Right cardiac atrium (tissue), 5 donors: ENCODE measurements around the gene VEPH1. TPM values are rescaled to one million over a fixed set of nuclear protein-coding genes. Genes with fewer than 3 reads are reported as not detected.

Experiments
- ATAC-seq, 2 donors: fragments of 200-7000 bp; cut with Tn5 transposase; one replicate each; pipeline versions ENCODE4 v1.8.0 to v1.9.1; 2020; ENCODE audit warnings: moderate library complexity in 2 of 2, mild to moderate bottlenecking in 1 of 2
- DNase-seq, 3 donors: peaks; one replicate each; pipeline ENCODE4 v3.0.0-alpha.2; 2020
- H3K27ac ChIP-seq: one replicate; pipeline ENCODE4 v1.5.1; 2013; ENCODE audit warnings: mild to moderate bottlenecking, low read length, control low read depth, moderate library complexity
- H3K27me3 ChIP-seq: one replicate; pipeline ENCODE4 v1.6.1; 2013; ENCODE audit not compliant: control insufficient read depth, insufficient read depth
- H3K4me1 ChIP-seq: one replicate; pipeline ENCODE4 v1.6.1; 2013; ENCODE audit warnings: low read length; ENCODE audit not compliant: control insufficient read depth, insufficient read depth
- H3K4me3 ChIP-seq: one replicate; pipeline ENCODE4 v1.5.1; 2013; ENCODE audit warnings: low read length, control low read depth
- H3K9me3 ChIP-seq: one replicate; pipeline ENCODE4 v1.6.1; 2013; ENCODE audit warnings: low read length; ENCODE audit not compliant: control insufficient read depth
- WGBS: extraction: QIAGEN DNeasy Blood & Tissue Kit; methylation state at CpG from one replicate; pipeline ENCODE4 v1.1.7; 2013; 5-methylcytosine and 5-hydroxymethylcytosine counted together
- intact Hi-C, 4 donors: fragments of 100-400 bp; cut with DNase I; formaldehyde crosslinking; loops; one replicate each; pipeline versions ENCODE4 v1.11.0 to v1.14.0; 2022 to 2023
- polyA plus RNA-seq: library from polyadenylated mRNA; stranded (reverse); fragments of 200-250 nt; gene quantifications from one replicate; pipeline ENCODE4 v1.2.3, GENCODE V29; 2013
- total RNA-seq, 4 donors: library from RNA; stranded (reverse); fragmentation: NEBNext Ultra II Directional; extraction: Animal tissue kit (Norgen Biotek cat#: 25700); gene quantifications; one replicate each; pipeline ENCODE4 v1.2.1, GENCODE V29; 2021
- donor health status: healthy with polysubstance abuse.
- donor health status: DM: no; HTN: yes; CAD: no.
- donor health status: DM: no; HTN: no; CAD: no.
- donor health status: DM: no; HTN: yes; CAD: no; lungs with severe emphysema.
- donor health status: DM: yes; HTN: yes; CAD: no.

Gene VEPH1
- total and polyA plus RNA-seq, 5 donors, result 0.22 to 0.26 (median 0.25) TPM; not detected in 2

DNA sequence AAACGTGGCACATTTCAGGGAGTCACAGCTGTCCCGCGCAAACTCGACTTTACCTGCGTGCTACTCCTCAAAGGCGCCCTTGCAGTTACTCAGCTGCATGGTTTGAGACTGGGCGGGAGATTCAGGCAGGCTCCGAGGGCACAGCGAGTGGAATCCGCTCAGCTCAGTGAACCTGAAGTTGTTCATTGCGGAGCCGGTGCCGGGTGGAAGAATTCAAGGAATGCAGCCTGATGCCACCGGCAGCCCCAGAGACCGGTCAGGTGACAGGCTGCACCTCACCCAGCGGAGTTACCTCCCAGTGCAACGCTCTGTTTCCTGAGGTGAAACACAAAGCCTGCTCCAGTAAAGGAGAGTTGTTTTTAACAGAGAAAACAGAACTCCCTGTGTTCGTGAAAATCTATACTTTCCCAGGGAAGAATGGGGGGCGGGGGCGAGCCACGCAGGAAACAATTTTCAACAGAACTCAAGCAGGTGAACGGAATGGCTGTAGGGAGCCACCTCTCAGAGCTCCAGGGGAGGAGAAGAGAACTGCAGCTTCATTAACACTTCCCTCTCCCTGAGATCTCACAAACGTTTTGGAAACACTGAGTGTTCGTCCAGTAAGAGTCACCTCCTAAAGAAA lies 3.8 kb downstream of the VEPH1 start:
- intact Hi-C loops, result no loop called here
- H3K9me3 ChIP-seq, result no peaks in the 10 kb centered on the region
- peak overlapping the region; percentile 45 for H3K4me3 ChIP-seq
- DNase-seq, result peak in 1 of 3 donors; percentile 40
- H3K27ac ChIP-seq, result no peak overlapping the region
- no peaks in the 10 kb centered on the region for H3K27me3 ChIP-seq
- 7% methylated on average over 24 of the region's 24 CpGs for WGBS
- no peaks in the 10 kb centered on the region for H3K4me1 ChIP-seq
- ATAC-seq, result peak; percentile 48 to 50

DNA sequence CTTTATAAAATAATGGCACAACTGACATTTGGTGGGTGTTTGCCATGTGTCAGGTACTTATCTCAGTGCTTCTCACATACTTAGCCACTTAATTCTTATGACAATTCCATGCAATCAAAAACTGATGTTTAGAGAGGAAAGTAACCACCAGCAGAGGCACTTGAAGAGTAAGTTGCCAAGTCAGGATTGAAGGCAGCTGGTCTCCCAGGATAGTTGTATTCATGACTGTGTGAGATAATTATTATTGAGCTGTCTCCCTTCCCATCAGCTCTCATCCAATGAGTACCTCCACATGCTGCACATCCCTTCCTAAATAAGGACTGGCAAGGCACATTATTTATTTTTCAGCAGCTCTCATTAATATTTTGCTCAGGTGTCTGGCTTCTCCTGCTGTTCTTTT lies 4.8 kb downstream of the VEPH1 start:
- no peak overlapping the region for H3K4me3 ChIP-seq
- DNase-seq, result no peak
- H3K27me3 ChIP-seq, result no peaks in the 10 kb centered on the region
- intact Hi-C loops, result no loop called here
- ATAC-seq, result no peak
- H3K9me3 ChIP-seq, result no peaks in the 10 kb centered on the region
- H3K27ac ChIP-seq, result no peak overlapping the region
- no peaks in the 10 kb centered on the region for H3K4me1 ChIP-seq

DNA sequence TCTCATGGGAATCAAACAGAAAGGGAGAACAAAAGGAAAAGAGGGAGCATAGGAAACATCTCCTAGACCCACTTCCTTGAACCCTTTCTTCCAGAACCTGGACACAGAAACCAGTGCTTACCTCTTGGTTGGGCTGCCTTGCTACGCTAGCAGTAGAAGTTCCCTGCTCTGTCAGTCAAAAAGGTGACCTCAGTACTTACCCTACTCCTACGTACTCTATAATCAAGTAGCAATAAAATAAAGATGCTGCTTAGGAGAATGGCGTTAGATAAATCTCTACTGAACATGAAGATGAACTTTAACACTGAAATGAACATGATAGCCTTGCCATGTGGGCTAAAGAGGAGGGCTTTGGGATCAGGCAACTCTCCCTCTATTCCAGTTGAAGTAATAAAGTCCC lies 7.4 kb downstream of the VEPH1 start:
- Histone ChIP-seq H3K4me3 (no peak overlapping the region), H3K4me1 (no peaks in the 10 kb centered on the region), H3K9me3 (no peaks in the 10 kb centered on the region), H3K27ac (no peak overlapping the region), H3K27me3 (no peaks in the 10 kb centered on the region)
- ATAC-seq, result no peak
- 78% methylated on average over 3 of the region's 3 CpGs for WGBS
- DNase-seq, result no peak
- intact Hi-C loops, result no loop called here

DNA sequence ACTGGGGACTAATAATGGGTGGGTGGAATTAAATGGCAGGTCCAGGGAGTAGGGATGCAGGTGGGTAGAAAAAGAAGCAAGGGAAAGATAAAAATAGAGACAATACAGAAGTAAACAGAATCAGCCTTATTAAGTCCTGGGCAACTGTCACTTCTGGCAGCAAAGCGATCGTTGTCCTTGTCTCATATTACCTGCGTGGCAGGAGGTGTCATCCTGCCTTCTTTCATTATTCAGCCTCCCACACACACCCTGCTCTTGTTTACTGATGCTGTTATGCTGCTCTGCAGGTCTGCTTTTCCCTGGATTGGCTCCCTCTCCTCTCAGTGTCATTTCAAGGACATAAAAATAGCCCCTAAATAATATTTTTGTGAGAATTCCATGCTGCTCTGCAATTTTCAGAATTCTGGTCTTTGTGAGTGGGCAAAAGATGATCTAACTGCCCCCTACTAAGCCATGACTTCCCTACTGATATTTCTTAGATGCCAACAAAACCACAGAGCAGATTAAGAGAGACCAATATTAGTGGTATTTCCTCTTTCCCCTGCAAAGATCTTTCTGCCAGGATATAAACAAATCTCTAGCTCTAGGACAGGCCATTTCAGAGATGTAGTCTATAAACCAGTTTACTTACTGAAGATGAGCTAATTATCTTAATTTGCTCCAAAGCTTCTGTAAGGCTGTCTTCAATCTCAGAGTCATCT lies 8.5 kb downstream of the VEPH1 start:
- Histone ChIP-seq H3K4me3 (no peak overlapping the region), H3K27me3 (no peaks in the 10 kb centered on the region), H3K4me1 (no peaks in the 10 kb centered on the region), H3K27ac (no peak overlapping the region), H3K9me3 (no peaks in the 10 kb centered on the region)
- DNase-seq (no peak), ATAC-seq (no peak)
- intact Hi-C loops, result loop anchor here in 3 of 4 donors (5.0 kb wide), 2 partner anchors 287 to 292 kb away; no protein-coding TSS in a partner anchor
- WGBS, result 74% methylated on average over 3 of the region's 3 CpGs

DNA sequence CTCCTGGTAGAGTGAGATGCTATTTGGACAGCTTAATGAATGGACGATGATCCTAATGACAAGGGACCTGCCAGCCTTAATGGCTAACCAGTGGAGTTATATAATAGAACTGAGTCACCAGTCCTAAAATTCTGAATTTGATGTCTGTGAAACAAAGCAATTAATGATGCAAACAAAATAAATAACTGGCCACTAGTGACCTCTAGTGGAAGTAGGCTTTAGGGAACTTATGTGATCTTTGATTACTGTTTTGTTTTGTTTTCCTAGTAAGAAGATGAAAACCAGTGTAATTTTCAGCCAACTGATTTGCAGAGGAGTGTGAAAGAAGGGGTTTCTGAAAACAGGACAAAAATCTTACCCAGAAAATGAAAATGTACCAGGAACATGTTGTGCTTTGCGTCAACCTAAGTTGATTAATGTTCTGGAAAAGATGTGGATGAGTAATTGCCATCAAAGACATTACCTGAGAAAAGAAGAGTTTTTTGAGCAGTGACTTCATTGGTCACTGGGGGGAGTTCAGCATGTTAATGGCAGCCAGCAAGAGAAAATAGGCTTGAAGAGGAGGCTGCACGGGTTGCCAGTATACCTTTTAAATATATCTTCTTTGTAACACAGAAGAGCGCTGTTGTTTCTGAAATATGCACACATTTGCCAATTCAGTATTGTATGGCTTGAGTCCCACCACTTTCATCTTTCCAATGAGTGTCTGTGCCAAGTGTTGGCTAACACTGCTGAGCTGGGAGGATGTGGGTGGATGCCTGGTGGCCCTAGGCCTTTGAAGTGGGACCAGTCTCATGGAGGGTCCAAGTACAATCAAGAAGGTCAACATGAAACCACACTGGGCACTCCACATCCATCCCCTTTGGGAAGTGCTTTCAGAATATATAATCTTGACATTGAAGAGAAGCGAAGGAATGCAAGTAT lies 9.3 kb downstream of the VEPH1 start:
- Histone ChIP-seq H3K4me1 (no peaks in the 10 kb centered on the region), H3K27me3 (no peaks in the 10 kb centered on the region), H3K9me3 (no peaks in the 10 kb centered on the region), H3K27ac (no peak overlapping the region), H3K4me3 (no peak overlapping the region)
- ATAC-seq (peak in 1 of 2 donors; percentile 41), DNase-seq (no peak)
- intact Hi-C loops, result loop anchor here (2.0 to 5.0 kb wide), 3 partner anchors 287 to 292 kb away; no protein-coding TSS in a partner anchor
- WGBS, result 78% methylated on average over 5 of the region's 5 CpGs

DNA sequence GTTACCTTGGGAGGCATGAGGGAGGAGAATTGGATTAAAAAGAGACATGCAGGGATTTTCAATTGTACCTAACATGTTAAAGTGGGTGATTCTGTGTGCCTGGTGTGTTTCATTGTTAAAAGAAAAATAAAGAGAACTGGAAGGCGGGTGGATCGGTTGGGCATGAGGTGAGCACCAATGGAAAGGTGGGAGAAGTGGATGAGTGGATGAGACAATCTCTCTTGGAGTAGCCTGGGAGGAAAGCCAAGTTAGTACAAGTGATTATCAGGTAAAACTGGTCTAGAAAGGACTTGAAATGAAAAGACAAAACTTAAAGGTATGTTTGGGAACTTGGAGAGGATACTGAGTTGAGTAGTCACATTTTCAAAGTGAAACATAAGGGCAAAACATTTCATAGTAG lies 12.1 kb downstream of the VEPH1 start:
- intact Hi-C loops, result loop anchor here in 3 of 4 donors (5.0 kb wide), 2 partner anchors 284 to 289 kb away; no protein-coding TSS in a partner anchor
- DNase-seq (no peak), ATAC-seq (no peak)
- Histone ChIP-seq H3K27me3 (no peaks in the 10 kb centered on the region), H3K9me3 (no peaks in the 10 kb centered on the region), H3K4me1 (no peaks in the 10 kb centered on the region), H3K4me3 (no peak overlapping the region), H3K27ac (no peak overlapping the region)
- WGBS, result 87% methylated on average over 2 of the region's 2 CpGs

DNA sequence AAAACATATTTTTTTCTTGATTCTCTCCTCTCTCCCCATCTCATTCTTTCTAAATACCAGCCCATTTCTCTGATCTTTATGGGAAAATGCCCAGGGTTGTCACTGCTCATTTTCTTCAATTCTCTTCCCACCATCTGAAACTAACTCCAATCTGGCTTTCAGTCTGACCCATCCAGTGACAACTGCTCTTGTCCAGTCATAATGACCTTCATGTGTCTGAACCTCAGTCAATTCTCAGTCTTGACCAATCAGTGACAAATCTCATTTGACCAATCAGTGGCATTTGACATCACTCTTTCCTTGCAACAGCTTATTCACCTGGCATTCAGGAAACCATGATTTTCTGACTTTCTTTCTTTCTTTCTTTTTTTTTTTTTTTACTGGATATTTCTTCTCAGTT lies 15.1 kb downstream of the VEPH1 start:
- Histone ChIP-seq H3K4me1 (no peaks in the 10 kb centered on the region), H3K4me3 (no peak overlapping the region), H3K27me3 (no peaks in the 10 kb centered on the region), H3K27ac (no peak overlapping the region), H3K9me3 (no peaks in the 10 kb centered on the region)
- intact Hi-C loops, result no loop called here
- ATAC-seq (no peak), DNase-seq (no peak)

DNA sequence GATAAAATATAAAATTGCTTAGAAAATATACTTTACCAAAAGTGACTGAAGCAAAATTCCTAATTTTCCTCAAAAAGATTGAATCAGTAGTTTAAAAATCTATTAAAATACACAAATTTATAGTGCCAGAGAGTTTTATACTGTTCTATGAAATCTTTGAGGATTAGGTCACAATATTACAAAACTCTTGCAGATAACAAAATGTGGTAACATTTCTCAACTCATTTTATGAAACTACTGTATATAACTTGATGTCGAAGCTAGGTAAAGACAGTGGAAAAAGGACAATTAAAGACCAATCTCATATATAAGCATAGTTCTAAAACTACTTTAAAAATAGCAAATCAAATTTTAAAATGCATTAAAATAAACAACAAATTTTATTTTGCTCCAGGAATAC lies 15.9 kb downstream of the VEPH1 start:
- Histone ChIP-seq H3K4me1 (no peaks in the 10 kb centered on the region), H3K9me3 (no peaks in the 10 kb centered on the region), H3K27ac (no peak overlapping the region), H3K27me3 (no peaks in the 10 kb centered on the region), H3K4me3 (no peak overlapping the region)
- WGBS, result 29% methylated on average over 1 of the region's 1 CpG
- intact Hi-C loops, result no loop called here
- DNase-seq (no peak), ATAC-seq (no peak)

DNA sequence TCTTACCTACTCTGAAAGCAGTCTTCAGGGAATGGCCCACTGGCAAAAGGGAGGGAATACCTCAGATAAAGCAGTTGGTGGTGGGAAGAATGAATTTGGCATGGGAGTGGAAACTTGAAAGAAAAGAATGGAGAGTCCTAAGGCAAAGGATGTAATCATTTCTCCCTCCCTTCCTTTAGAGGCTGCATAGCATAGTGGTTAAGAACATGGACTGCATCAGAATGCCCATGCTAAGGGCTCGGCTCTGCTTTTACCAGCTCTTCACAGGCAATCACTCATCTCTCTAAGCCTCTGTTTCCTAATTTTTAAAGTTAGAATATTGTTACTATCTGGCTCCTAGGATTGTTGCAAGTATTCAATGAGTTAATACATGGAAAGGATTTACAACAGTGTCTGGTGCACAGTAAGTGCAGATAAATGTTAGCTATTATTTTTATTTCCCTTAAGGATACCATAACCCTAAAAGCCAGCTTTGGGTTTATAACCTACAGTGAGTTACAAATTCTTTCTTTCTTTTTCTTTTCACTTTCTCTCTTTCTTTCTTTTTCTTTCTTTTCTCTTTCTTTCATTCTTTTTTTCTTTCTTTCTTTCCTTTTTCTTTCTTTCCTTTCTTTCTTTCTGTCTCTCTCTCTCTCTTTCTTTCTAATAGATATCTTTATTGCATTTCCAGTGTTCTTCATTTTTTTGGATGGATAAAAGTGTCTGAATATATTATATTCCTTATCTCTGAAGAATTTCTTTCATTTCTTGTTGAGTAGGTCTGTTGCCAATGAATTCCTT lies 23.6 kb downstream of the VEPH1 start:
- no peaks in the 10 kb centered on the region for H3K27me3 ChIP-seq
- no peaks in the 10 kb centered on the region for H3K4me1 ChIP-seq
- H3K4me3 ChIP-seq, result no peak overlapping the region
- H3K27ac ChIP-seq, result no peak overlapping the region
- intact Hi-C loops, result no loop called here
- DNase-seq, result no peak
- 73% methylated on average over 1 of the region's 1 CpG for WGBS
- H3K9me3 ChIP-seq, result no peaks in the 10 kb centered on the region
- ATAC-seq, result no peak

DNA sequence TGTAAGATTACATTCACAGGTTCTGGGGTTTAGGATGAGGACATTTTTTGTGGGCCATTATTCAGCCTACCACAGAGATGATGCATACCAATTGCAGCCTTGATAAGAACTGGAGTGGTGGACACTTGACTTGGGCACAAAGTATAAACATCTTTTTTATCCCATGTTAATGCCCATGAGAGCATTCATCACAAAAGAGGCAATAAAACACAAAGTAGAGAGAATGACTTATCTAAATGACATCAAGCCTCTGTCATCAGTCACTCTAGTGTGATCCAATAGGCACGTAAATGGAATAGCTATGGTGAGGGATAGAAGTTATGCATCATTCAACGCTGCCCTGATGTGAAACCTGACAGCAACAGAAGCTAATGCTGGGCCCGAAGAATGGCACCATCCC lies 25.8 kb downstream of the VEPH1 start:
- intact Hi-C loops, result no loop called here
- 86% methylated on average over 3 of the region's 3 CpGs for WGBS
- H3K4me1 ChIP-seq, result no peaks in the 10 kb centered on the region
- no peak for DNase-seq
- no peak overlapping the region for H3K27ac ChIP-seq
- no peaks in the 10 kb centered on the region for H3K27me3 ChIP-seq
- ATAC-seq, result no peak
- no peaks in the 10 kb centered on the region for H3K9me3 ChIP-seq
- H3K4me3 ChIP-seq, result no peak overlapping the region
